HEK293T (cell line): ENCODE results near the gene DTYMK.
"Not testable (repeated sequence)": the region's sequence is repeated elsewhere in the genome, so short reads cannot be mapped to it uniquely, and the experiment has no call there.

Source experiments
- ARNT ChIP-seq: fragments of 450-650 bp; IDR thresholded peaks from 2 replicates; pipeline ENCODE4 v1.6.1; 2017; ENCODE audit warnings: mild to moderate bottlenecking
- BHLHE40 ChIP-seq: fragments of 450-650 bp; IDR thresholded peaks from 2 replicates; pipeline ENCODE4 v1.6.1; 2016; ENCODE audit warnings: mild to moderate bottlenecking, moderate library complexity, borderline replicate concordance
- CTBP1 ChIP-seq: fragments of 450-650 bp; IDR thresholded peaks from 2 replicates; pipeline ENCODE4 v1.6.1; 2016; ENCODE audit warnings: borderline replicate concordance
- FOXK2 ChIP-seq: fragments of 450-650 bp; IDR thresholded peaks from 2 replicates; pipeline ENCODE4 v1.6.1; 2016; ENCODE audit warnings: mild to moderate bottlenecking
- FOXM1 ChIP-seq: fragments of 450-650 bp; IDR thresholded peaks from 2 replicates; pipeline ENCODE4 v1.6.1; 2017; ENCODE audit warnings: mild to moderate bottlenecking, borderline replicate concordance
- HDGF ChIP-seq: fragments of 450-650 bp; IDR thresholded peaks from 2 replicates; pipeline ENCODE4 v1.6.1; 2017; ENCODE audit warnings: antibody characterized with exemption, borderline replicate concordance
- L3MBTL2 ChIP-seq: fragments of 450-650 bp; conservative IDR thresholded peaks from 2 replicates; pipeline ENCODE4 v1.6.1; 2016; ENCODE audit warnings: mild to moderate bottlenecking
- LEF1 ChIP-seq: fragments of 450-650 bp; IDR thresholded peaks from 2 replicates; pipeline ENCODE4 v1.6.1; 2017; ENCODE audit warnings: mild to moderate bottlenecking, borderline replicate concordance
- PKNOX1 ChIP-seq: fragments of 450-650 bp; IDR thresholded peaks from 2 replicates; pipeline ENCODE4 v1.6.1; 2016
- SP1 ChIP-seq: fragments of 450-650 bp; IDR thresholded peaks from 2 replicates; pipeline ENCODE4 v1.6.1; 2017
- SUZ12 ChIP-seq: fragments of 450-650 bp; IDR thresholded peaks from 2 replicates; pipeline ENCODE4 v1.6.1; 2016; ENCODE audit warnings: mild to moderate bottlenecking
- ZNF384 ChIP-seq: fragments of 450-650 bp; IDR thresholded peaks from 2 replicates; pipeline ENCODE4 v1.6.1; 2016

GRCh38 chr2:241732513-241733186 lies 46.0 kb upstream of the DTYMK start:
- TF ChIP-seq SP1, CTBP1, FOXK2, FOXM1, ARNT, LEF1, PKNOX1, HDGF, BHLHE40, SUZ12, L3MBTL2, ZNF384: not testable (repeated sequence)
